Vagina (tissue), 2 donors: ENCODE data around the gene ADAT1. TPM values are rescaled to one million over a fixed set of nuclear protein-coding genes. Genes with fewer than 3 reads are reported as not detected.

ENCODE experiments used
- DNase-seq, 2 donors: peaks; one replicate each; pipeline ENCODE4 v3.0.0-alpha.2; 2017; ENCODE audit errors: extremely low spot score in 2 of 2
- H3K27ac ChIP-seq: fragments of 200-600 bp; sonication (generic); one replicate; pipeline ENCODE4 v1.5.1; 2019
- H3K27me3 ChIP-seq: fragments of 200-600 bp; sonication (generic); one replicate; pipeline ENCODE4 v1.5.1; 2019
- H3K36me3 ChIP-seq, 2 donors: fragments of 200-600 bp; sonication (generic); one replicate each; pipeline ENCODE4 v1.5.1; 2017 to 2019
- H3K4me1 ChIP-seq: fragments of 200-600 bp; sonication (generic); one replicate; pipeline ENCODE4 v1.5.1; 2019
- H3K4me3 ChIP-seq, 2 donors: fragments of 200-600 bp; sonication (generic); 1 replicate in 1 of 2; 2 replicates in 1 of 2; pipeline ENCODE4 v1.5.1; 2016 to 2019
- H3K9me3 ChIP-seq: fragments of 200-600 bp; sonication (generic); one replicate; pipeline ENCODE4 v1.5.1; 2019
- CTCF ChIP-seq, 3 experiments: fragments of 450-650 bp in 2 of 3; fragments of 200-600 bp in 1 of 3; sonication (generic) in 1 of 3; IDR thresholded peaks; one replicate each; pipeline ENCODE4 v1.5.1; 2017 to 2019; ENCODE audit warnings: antibody characterized with exemption in 3 of 3, mild to moderate bottlenecking in 2 of 3, moderate library complexity in 2 of 3
- POLR2A ChIP-seq, 2 donors: fragments of 450-650 bp; IDR thresholded peaks; one replicate each; pipeline ENCODE4 v1.6.1; 2017; ENCODE audit warnings: antibody characterized with exemption in 2 of 2, mild to moderate bottlenecking in 2 of 2, moderate library complexity in 2 of 2
- POLR2AphosphoS5 ChIP-seq, 2 donors: sonication (generic); formaldehyde crosslinking; IDR thresholded peaks; one replicate each; pipeline ENCODE4 v1.9.0; 2017; ENCODE audit warnings: antibody characterized with exemption in 2 of 2, mild to moderate bottlenecking in 2 of 2, low read depth in 1 of 2; ENCODE audit not compliant: insufficient read depth in 1 of 2
- intact Hi-C: fragments of 100-400 bp; cut with DNase I; formaldehyde crosslinking; loops from one replicate; pipeline ENCODE4 v1.15.1; 2023
- total RNA-seq: library from RNA; depleted of rRNA; stranded (reverse); fragments of >200 nt; gene quantifications from one replicate; pipeline ENCODE4 v1.2.3, GENCODE V29; 2016

The ADAT1 gene
- total RNA-seq, 1 donor from 2014 or later = 44.4 TPM

- intact Hi-C loops = loop anchor here (5.0 to 10.0 kb wide), 2 partner anchors 58 to 160 kb away; partner anchors contain the start of genes GABARAPL2 and TMEM170A
- TF ChIP-seq CTCF (IDR thresholded peaks at IDR 0.05) (no peak), POLR2AphosphoS5 (IDR thresholded peaks at IDR 0.05; ENCODE audit: insufficient read depth in 1 of 2, low read depth in 1 of 2) (no peak)
- H3K4me1 ChIP-seq = peaks cover 22% of the 10 kb centered on the region
- H3K9me3 ChIP-seq = no peaks in the 10 kb centered on the region
- peaks cover 0 to 39% of the 10 kb centered on the region in 2 donors for H3K36me3 ChIP-seq
- no peak overlapping the region for H3K27ac ChIP-seq
- no peaks in the 10 kb centered on the region for H3K27me3 ChIP-seq
- DNase-seq = no peak
- no peak overlapping the region for H3K4me3 ChIP-seq
Measured at GRCh38 chr16:75624921-75625334, 1.8 kb upstream of the ADAT1 start.

- no peak for DNase-seq
- Histone ChIP-seq H3K4me1 (peaks cover 22% of the 10 kb centered on the region), H3K4me3 (no peak overlapping the region), H3K27ac (no peak overlapping the region), H3K36me3 (peaks cover 0 to 36% of the 10 kb centered on the region in 2 donors), H3K27me3 (no peaks in the 10 kb centered on the region), H3K9me3 (no peaks in the 10 kb centered on the region)
- TF ChIP-seq CTCF (IDR thresholded peaks at IDR 0.05) (no peak), POLR2A (IDR thresholded peaks at IDR 0.05) (no peak)
- intact Hi-C loops = loop anchor here (5.0 to 10.0 kb wide), 2 partner anchors 54 to 156 kb away; partner anchors contain the start of genes GABARAPL2 and TMEM170A
Measured at GRCh38 chr16:75621170-75621477, 2.0 kb downstream of the ADAT1 start.

- H3K27ac ChIP-seq = no peak overlapping the region
- no peaks in the 10 kb centered on the region for H3K9me3 ChIP-seq
- DNase-seq = no peak
- peaks cover 0 to 36% of the 10 kb centered on the region in 2 donors for H3K36me3 ChIP-seq
- no peaks in the 10 kb centered on the region for H3K27me3 ChIP-seq
- H3K4me1 ChIP-seq = peaks cover 22% of the 10 kb centered on the region
- TF ChIP-seq POLR2AphosphoS5 (IDR thresholded peaks at IDR 0.05; ENCODE audit: insufficient read depth in 1 of 2, low read depth in 1 of 2) = no peak
- TF ChIP-seq POLR2A (IDR thresholded peaks at IDR 0.05) = no peak
- TF ChIP-seq CTCF (IDR thresholded peaks at IDR 0.05) = no peak
- intact Hi-C loops = loop anchor here (5.0 to 10.0 kb wide), 2 partner anchors 53 to 156 kb away; partner anchors contain the start of genes GABARAPL2 and TMEM170A
- H3K4me3 ChIP-seq = no peak overlapping the region
Measured at GRCh38 chr16:75620326-75621169, 2.5 kb downstream of the ADAT1 start.

GRCh38 chr16:75618780-75619179, 4.3 kb downstream of the ADAT1 start:
- intact Hi-C loops = no loop called here
- Histone ChIP-seq H3K4me1 (peaks cover 22% of the 10 kb centered on the region), H3K27ac (no peak overlapping the region), H3K9me3 (no peaks in the 10 kb centered on the region), H3K36me3 (peaks cover 0 to 42% of the 10 kb centered on the region in 2 donors), H3K27me3 (no peaks in the 10 kb centered on the region), H3K4me3 (no peak overlapping the region)
- TF ChIP-seq CTCF (IDR thresholded peaks at IDR 0.05) (no peak), POLR2AphosphoS5 (IDR thresholded peaks at IDR 0.05; ENCODE audit: insufficient read depth in 1 of 2, low read depth in 1 of 2) (no peak), POLR2A (IDR thresholded peaks at IDR 0.05) (no peak)
- DNase-seq = no peak

GRCh38 chr16:75617121-75617520, 6.0 kb downstream of the ADAT1 start:
- H3K36me3 ChIP-seq = peaks cover 0 to 54% of the 10 kb centered on the region in 2 donors
- intact Hi-C loops = no loop called here

More at GRCh38 chr16:75617121-75617520, 6.0 kb downstream of the ADAT1 start:
- H3K4me3 ChIP-seq = no peak overlapping the region
- H3K27ac ChIP-seq = no peak overlapping the region
- no peak for TF ChIP-seq CTCF (IDR thresholded peaks at IDR 0.05)
- TF ChIP-seq POLR2A (IDR thresholded peaks at IDR 0.05) = no peak
- no peak for TF ChIP-seq POLR2AphosphoS5 (IDR thresholded peaks at IDR 0.05; ENCODE audit: insufficient read depth in 1 of 2, low read depth in 1 of 2)
- H3K27me3 ChIP-seq = no peaks in the 10 kb centered on the region
- H3K9me3 ChIP-seq = no peaks in the 10 kb centered on the region
- peaks cover 18% of the 10 kb centered on the region for H3K4me1 ChIP-seq
- no peak for DNase-seq
